DOHH2 (cell line): Measurements from ENCODE around the gene CUL7.
"Not testable (repeated sequence)": the region's sequence is repeated elsewhere in the genome, so short reads cannot be mapped to it uniquely, and the experiment has no call there.

Source experiments
- H3F3A ChIP-seq: fragments of 200-600 bp; sonication (generic), shearing (Covaris generic); 2 replicates; pipeline ENCODE4 v1.6.0; 2016; ENCODE audit warnings: antibody characterized with exemption, mild to moderate bottlenecking; ENCODE audit not compliant: control insufficient read depth, insufficient read depth
- H3K27ac ChIP-seq: fragments of 200-600 bp; sonication (generic); 2 replicates; pipeline ENCODE4 v1.5.1; 2014; ENCODE audit warnings: low read depth, mild to moderate bottlenecking, low read length, moderate library complexity
- H3K27me3 ChIP-seq: fragments of 200-600 bp; sonication (generic); 2 replicates; pipeline ENCODE4 v1.6.1; 2014; ENCODE audit warnings: mild to moderate bottlenecking, low read length, mixed read lengths; ENCODE audit not compliant: control insufficient read depth
- H3K36me3 ChIP-seq: fragments of 200-600 bp; sonication (generic); 2 replicates; pipeline ENCODE4 v1.6.1; 2014; ENCODE audit warnings: mild to moderate bottlenecking, low read length, moderate library complexity, mixed read lengths; ENCODE audit not compliant: control insufficient read depth
- H3K4me1 ChIP-seq: fragments of 200-600 bp; sonication (generic); 2 replicates; pipeline ENCODE4 v1.6.1; 2014; ENCODE audit warnings: mild to moderate bottlenecking, low read length, mixed read lengths; ENCODE audit not compliant: control insufficient read depth
- H3K4me2 ChIP-seq: fragments of 200-600 bp; sonication (generic); 2 replicates; pipeline ENCODE4 v1.6.0; 2014; ENCODE audit warnings: mild to moderate bottlenecking, low read length, moderate library complexity
- H3K4me3 ChIP-seq: fragments of 200-600 bp; sonication (generic); 2 replicates; pipeline ENCODE4 v1.5.1; 2014; ENCODE audit warnings: mild to moderate bottlenecking, low read length, mixed read lengths
- H3K79me2 ChIP-seq: fragments of 200-600 bp; sonication (generic); 2 replicates; pipeline ENCODE4 v1.6.1; 2014; ENCODE audit warnings: mild to moderate bottlenecking, low read length, mixed read lengths; ENCODE audit not compliant: control insufficient read depth
- H3K9me2 ChIP-seq: fragments of 200-600 bp; sonication (generic); replicated peaks from 2 replicates; pipeline ENCODE4 v1.6.1; 2014; ENCODE audit warnings: mild to moderate bottlenecking, low read length, mixed read lengths; ENCODE audit not compliant: control insufficient read depth
- H3K9me3 ChIP-seq: fragments of 200-600 bp; sonication (generic); 2 replicates; pipeline ENCODE4 v1.6.1; 2014; ENCODE audit warnings: antibody characterized with exemption, low read length, mixed read lengths; ENCODE audit not compliant: control insufficient read depth, insufficient read depth
- H4K20me1 ChIP-seq: fragments of 200-600 bp; sonication (generic); 2 replicates; pipeline ENCODE4 v1.6.0; 2014; ENCODE audit warnings: low read depth, mild to moderate bottlenecking, antibody characterized with exemption, low read length, moderate library complexity; ENCODE audit not compliant: control insufficient read depth, insufficient read depth
- CTCF ChIP-seq: fragments of 200-600 bp; sonication (generic); IDR thresholded peaks from one replicate; pipeline ENCODE4 v1.5.1; 2014; ENCODE audit warnings: antibody characterized with exemption, mild to moderate bottlenecking, low read depth, low read length; ENCODE audit not compliant: poor library complexity, severe bottlenecking
- EZH2phosphoT487 ChIP-seq: fragments of 200-600 bp; sonication (generic); IDR thresholded peaks from 2 replicates; pipeline ENCODE4 v1.6.1; 2017; ENCODE audit warnings: borderline replicate concordance, mild to moderate bottlenecking, antibody characterized with exemption, low read length, moderate library complexity, mixed read lengths

CUL7 gene

GRCh38 chr6:43005844-43006243 lies 47.8 kb downstream of the CUL7 start:
- H3K4me2 ChIP-seq, result no peak overlapping the region
- H3K9me2 ChIP-seq, result no peaks in the 10 kb centered on the region
- no peaks in the 10 kb centered on the region for H3K79me2 ChIP-seq
- no peaks in the 10 kb centered on the region for H3K9me3 ChIP-seq
- H4K20me1 ChIP-seq, result no peaks in the 10 kb centered on the region
- no peak overlapping the region for H3K4me3 ChIP-seq
- no peak overlapping the region for H3K27ac ChIP-seq
- no peaks in the 10 kb centered on the region for H3F3A ChIP-seq
- H3K4me1 ChIP-seq, result 0 out of 2 replicates have a peak, but pooled peaks cover 4% of the 10 kb centered on the region
- H3K27me3 ChIP-seq, result no peaks in the 10 kb centered on the region
- H3K36me3 ChIP-seq, result peaks cover 39% of the 10 kb centered on the region
- TF ChIP-seq EZH2phosphoT487 (no peak), CTCF (no peak)

GRCh38 chr6:43001843-43002242 lies 51.8 kb downstream of the CUL7 start:
- Histone ChIP-seq H3K36me3 (peaks cover 2% of the 10 kb centered on the region; the same call in 1 of the 2 replicates), H3K9me2 (no peaks in the 10 kb centered on the region), H3K4me1 (no peaks in the 10 kb centered on the region), H3K4me2 (no peak overlapping the region), H3F3A (peaks cover under 1% of the 10 kb centered on the region; the same call in 1 of the 2 replicates), H3K79me2 (no peaks in the 10 kb centered on the region), H3K27me3 (no peaks in the 10 kb centered on the region), H3K27ac (no peak overlapping the region), H3K4me3 (no peak overlapping the region), H3K9me3 (no peaks in the 10 kb centered on the region), H4K20me1 (no peaks in the 10 kb centered on the region)
- TF ChIP-seq EZH2phosphoT487 (no peak), CTCF (no peak)

GRCh38 chr6:42998205-42998604 lies 55.4 kb downstream of the CUL7 start:
- H3K4me1 ChIP-seq, H3K79me2 ChIP-seq, H3K27ac ChIP-seq, H3F3A ChIP-seq, H3K9me2 ChIP-seq, H3K4me3 ChIP-seq, H3K4me2 ChIP-seq, H3K9me3 ChIP-seq, H4K20me1 ChIP-seq, H3K36me3 ChIP-seq, H3K27me3 ChIP-seq: not testable (repeated sequence)

- Histone ChIP-seq H3K4me3 (no peak overlapping the region), H3F3A (peaks cover 5% of the 10 kb centered on the region; the same call in 1 of the 2 replicates), H3K27ac (no peak overlapping the region), H3K36me3 (peaks cover 3% of the 10 kb centered on the region), H3K9me3 (no peaks in the 10 kb centered on the region), H3K27me3 (no peaks in the 10 kb centered on the region), H4K20me1 (no peaks in the 10 kb centered on the region), H3K9me2 (no peaks in the 10 kb centered on the region), H3K4me2 (no peak overlapping the region), H3K79me2 (no peaks in the 10 kb centered on the region), H3K4me1 (peaks cover 3% of the 10 kb centered on the region; the same call in 1 of the 2 replicates)
- no peak for TF ChIP-seq EZH2phosphoT487
- peak; percentile 17 for TF ChIP-seq CTCF
Measured at GRCh38 chr6:42996513-42996912, 57.1 kb downstream of the CUL7 start.
